Measurements from ENCODE around the gene NUDCD3.

Gene NUDCD3

GRCh38 chr7:44455155-44455554 lies 35.3 kb downstream of the NUDCD3 start:
- in situ Hi-C loops (cut with MboI; ENCODE audit: low sequenced_read_pairs, unreplicated experiment) = no loop called here
- TF ChIP-seq CTCF (IDR thresholded peaks at IDR 0.05; ENCODE audit: borderline replicate concordance, control extremely low read depth, extremely low read depth, insufficient read depth, missing control alignments) = no peak
- DNase-seq (ENCODE audit: low spot score) = no peak

DNA sequence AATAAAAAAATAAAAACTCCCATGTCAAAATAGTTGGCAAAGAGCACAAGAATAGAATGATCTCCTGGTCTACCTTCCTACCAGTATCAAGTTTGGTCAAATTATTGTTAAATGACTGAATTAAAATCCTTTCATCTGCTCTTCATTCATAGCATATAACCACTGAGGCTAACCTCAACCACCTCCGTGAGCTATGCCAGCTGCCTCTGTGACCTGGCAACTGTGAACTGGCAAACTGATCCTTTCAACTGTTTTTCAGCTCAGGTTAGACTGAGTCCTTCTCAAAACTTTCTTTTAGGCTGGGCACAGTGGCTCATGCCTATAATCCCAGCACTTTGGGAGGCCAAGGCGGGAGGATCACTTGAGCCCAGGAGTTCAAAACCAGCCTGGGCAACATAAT lies 36.1 kb downstream of the NUDCD3 start:
- TF ChIP-seq CTCF (IDR thresholded peaks at IDR 0.05; ENCODE audit: borderline replicate concordance, control extremely low read depth, extremely low read depth, insufficient read depth, missing control alignments) = no peak
- no peak for DNase-seq (ENCODE audit: low spot score)
- in situ Hi-C loops (cut with MboI; ENCODE audit: low sequenced_read_pairs, unreplicated experiment) = no loop called here

DNA sequence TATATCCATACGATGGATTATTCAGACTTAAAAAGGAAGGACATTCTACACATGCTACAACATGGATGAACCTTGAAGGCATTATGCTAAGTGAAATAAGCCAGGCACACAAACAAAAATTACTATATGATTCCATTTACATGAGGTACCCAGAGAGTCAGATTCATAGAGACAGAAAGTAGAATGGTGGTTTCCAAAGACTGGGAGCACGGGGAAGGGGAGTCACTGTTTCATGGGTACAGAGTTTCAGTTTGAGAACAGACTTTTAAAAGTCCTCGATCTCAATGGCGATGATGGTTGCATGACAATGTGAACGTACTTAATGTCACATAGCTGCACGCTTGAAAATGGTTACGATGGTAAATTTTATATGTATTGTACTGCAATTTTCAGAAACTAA lies 39.3 kb downstream of the NUDCD3 start:
- no peak for TF ChIP-seq CTCF (IDR thresholded peaks at IDR 0.05; ENCODE audit: borderline replicate concordance, control extremely low read depth, extremely low read depth, insufficient read depth, missing control alignments)
- no peak for DNase-seq (ENCODE audit: low spot score)
- in situ Hi-C loops (cut with MboI; ENCODE audit: low sequenced_read_pairs, unreplicated experiment) = no loop called here

GRCh38 chr7:44449584-44449928 lies 40.9 kb downstream of the NUDCD3 start:
- no peak for DNase-seq (ENCODE audit: low spot score)
- in situ Hi-C loops (cut with MboI; ENCODE audit: low sequenced_read_pairs, unreplicated experiment) = no loop called here
- TF ChIP-seq CTCF (IDR thresholded peaks at IDR 0.05; ENCODE audit: borderline replicate concordance, control extremely low read depth, extremely low read depth, insufficient read depth, missing control alignments) = no peak

- in situ Hi-C loops (cut with MboI; ENCODE audit: low sequenced_read_pairs, unreplicated experiment) = no loop called here
- no peak for DNase-seq (ENCODE audit: low spot score)
- TF ChIP-seq CTCF (IDR thresholded peaks at IDR 0.05; ENCODE audit: borderline replicate concordance, control extremely low read depth, extremely low read depth, insufficient read depth, missing control alignments) = no peak
Observed at GRCh38 chr7:44448922-44449583, 41.4 kb downstream of the NUDCD3 start.

GRCh38 chr7:44447874-44448425 lies 42.5 kb downstream of the NUDCD3 start:
- DNase-seq (ENCODE audit: low spot score) = no peak
- TF ChIP-seq CTCF (IDR thresholded peaks at IDR 0.05; ENCODE audit: borderline replicate concordance, control extremely low read depth, extremely low read depth, insufficient read depth, missing control alignments) = no peak
- in situ Hi-C loops (cut with MboI; ENCODE audit: low sequenced_read_pairs, unreplicated experiment) = no loop called here
